ENCODE data around the gene AGMO. TPM values are rescaled to one million over a fixed set of nuclear protein-coding genes. Genes with fewer than 3 reads are reported as not detected.

Gene AGMO
- total RNA-seq, 1 experiment from 2014 or later = 0.11 TPM

DNA sequence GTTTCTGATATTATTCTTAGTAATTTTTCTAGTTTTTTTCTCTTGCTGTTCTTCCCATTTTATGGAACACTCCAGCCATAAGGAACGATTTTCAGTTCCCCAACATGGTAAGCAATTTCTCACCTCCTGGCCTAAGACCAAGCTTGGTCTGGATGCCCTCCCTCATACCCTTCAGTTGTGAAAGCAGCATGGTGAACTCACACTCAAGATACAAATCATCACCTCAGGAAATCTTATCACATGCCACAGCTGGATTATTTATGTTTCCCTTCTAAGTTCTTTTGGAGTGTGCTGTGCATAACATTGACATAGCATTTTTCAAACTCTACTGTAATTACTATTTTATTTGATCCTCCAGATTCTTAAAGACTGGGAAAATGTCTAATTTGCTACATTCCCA is 216.6 kb downstream of the AGMO start:
- no peak overlapping the region for H3K4me3 ChIP-seq (ENCODE audit: low read length)
- TF ChIP-seq EZH2phosphoT487 (IDR thresholded peaks at IDR 0.05; ENCODE audit: borderline replicate concordance, low read length) (no peak), EZH2 (IDR thresholded peaks at IDR 0.05; ENCODE audit: low read length, unreplicated experiment) (no peak)
- TF ChIP-seq, protein P1, sequence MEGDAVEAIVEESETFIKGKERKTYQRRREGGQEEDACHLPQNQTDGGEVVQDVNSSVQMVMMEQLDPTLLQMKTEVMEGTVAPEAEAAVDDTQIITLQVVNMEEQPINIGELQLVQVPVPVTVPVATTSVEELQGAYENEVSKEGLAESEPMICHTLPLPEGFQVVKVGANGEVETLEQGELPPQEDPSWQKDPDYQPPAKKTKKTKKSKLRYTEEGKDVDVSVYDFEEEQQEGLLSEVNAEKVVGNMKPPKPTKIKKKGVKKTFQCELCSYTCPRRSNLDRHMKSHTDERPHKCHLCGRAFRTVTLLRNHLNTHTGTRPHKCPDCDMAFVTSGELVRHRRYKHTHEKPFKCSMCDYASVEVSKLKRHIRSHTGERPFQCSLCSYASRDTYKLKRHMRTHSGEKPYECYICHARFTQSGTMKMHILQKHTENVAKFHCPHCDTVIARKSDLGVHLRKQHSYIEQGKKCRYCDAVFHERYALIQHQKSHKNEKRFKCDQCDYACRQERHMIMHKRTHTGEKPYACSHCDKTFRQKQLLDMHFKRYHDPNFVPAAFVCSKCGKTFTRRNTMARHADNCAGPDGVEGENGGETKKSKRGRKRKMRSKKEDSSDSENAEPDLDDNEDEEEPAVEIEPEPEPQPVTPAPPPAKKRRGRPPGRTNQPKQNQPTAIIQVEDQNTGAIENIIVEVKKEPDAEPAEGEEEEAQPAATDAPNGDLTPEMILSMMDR (conservative IDR thresholded peaks at IDR 0.05; ENCODE audit: low read depth, low read length) = no peak
- H3K79me2 ChIP-seq (ENCODE audit: low read length) = no peaks in the 10 kb centered on the region
- ATAC-seq (no peak), DNase-seq (no peak)
- H3K4me1 ChIP-seq (ENCODE audit: insufficient read depth, low read length) = no peaks in the 10 kb centered on the region
- H2AFZ ChIP-seq (ENCODE audit: low read length) = no peak overlapping the region
- POLR2A ChIA-PET (ENCODE audit: unreplicated experiment) = no interaction called here
- H3K9ac ChIP-seq (ENCODE audit: low read length) = no peak overlapping the region
- no peaks in the 10 kb centered on the region for H3K9me3 ChIP-seq (ENCODE audit: low read length)
- CTCF ChIA-PET = interaction anchor here (0.5 kb wide), 1 partner anchor 170 kb away, joined by 3 read pairs; no protein-coding TSS in a partner anchor
- H3K27ac ChIP-seq (ENCODE audit: low read length) = no peak overlapping the region
- no peaks in the 10 kb centered on the region for H4K20me1 ChIP-seq (ENCODE audit: low read length)
- H3K9me2 ChIP-seq (replicated peaks; ENCODE audit: low read length) = no peaks in the 10 kb centered on the region
- no TSS peak for BruUV-seq (replicated peaks)
- intact Hi-C loops (cut with micrococcal nuclease) = no loop called here
- H3K4me2 ChIP-seq (ENCODE audit: low read length) = no peak overlapping the region
- H3K27me3 ChIP-seq (ENCODE audit: low read length) = no peaks in the 10 kb centered on the region
- no peaks in the 10 kb centered on the region for H3K36me3 ChIP-seq (ENCODE audit: low read depth, low read length)
- no peaks in the 10 kb centered on the region for H3F3A ChIP-seq (ENCODE audit: low read length, unreplicated experiment)

DNA sequence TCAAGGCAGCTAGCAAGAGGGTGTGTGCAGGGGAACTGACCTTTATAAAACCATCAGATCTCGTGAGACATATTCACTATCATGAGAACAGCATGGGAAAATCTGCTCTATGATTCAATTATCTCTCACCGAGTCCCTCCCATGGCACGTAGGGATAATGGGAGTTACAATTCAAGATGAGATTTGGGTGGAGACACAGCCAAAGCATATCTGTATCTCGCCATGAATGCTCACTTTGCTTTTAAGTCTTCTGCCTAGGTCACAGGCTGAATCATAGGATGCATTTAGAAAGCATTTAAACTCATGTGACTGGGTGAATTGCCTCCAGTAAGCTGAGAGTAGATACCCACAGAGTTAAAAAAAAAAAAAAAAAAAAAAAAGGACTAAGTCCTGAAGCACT is 220.0 kb downstream of the AGMO start:
- ATAC-seq (no peak), DNase-seq (no peak)
- Histone ChIP-seq H3K9me3 (ENCODE audit: low read length) (no peaks in the 10 kb centered on the region), H3K4me1 (ENCODE audit: insufficient read depth, low read length) (no peaks in the 10 kb centered on the region), H3K4me3 (ENCODE audit: low read length) (no peak overlapping the region), H3K4me2 (ENCODE audit: low read length) (no peak overlapping the region), H3K36me3 (ENCODE audit: low read depth, low read length) (no peaks in the 10 kb centered on the region), H3K27ac (ENCODE audit: low read length) (no peak overlapping the region), H3F3A (ENCODE audit: low read length, unreplicated experiment) (no peaks in the 10 kb centered on the region), H3K9ac (ENCODE audit: low read length) (no peak overlapping the region), H4K20me1 (ENCODE audit: low read length) (no peaks in the 10 kb centered on the region), H3K27me3 (ENCODE audit: low read length) (no peaks in the 10 kb centered on the region), H3K79me2 (ENCODE audit: low read length) (no peaks in the 10 kb centered on the region), H3K9me2 (replicated peaks; ENCODE audit: low read length) (no peaks in the 10 kb centered on the region), H2AFZ (ENCODE audit: low read length) (no peak overlapping the region)
- ChIA-PET POLR2A (ENCODE audit: unreplicated experiment) (no interaction called here), CTCF (no interaction called here)
- intact Hi-C loops (cut with micrococcal nuclease) = no loop called here
- BruUV-seq (replicated peaks) = no TSS peak
- TF ChIP-seq EZH2 (IDR thresholded peaks at IDR 0.05; ENCODE audit: low read length, unreplicated experiment) = no peak
- TF ChIP-seq, protein P1 (conservative IDR thresholded peaks at IDR 0.05; ENCODE audit: low read depth, low read length) = no peak

DNA sequence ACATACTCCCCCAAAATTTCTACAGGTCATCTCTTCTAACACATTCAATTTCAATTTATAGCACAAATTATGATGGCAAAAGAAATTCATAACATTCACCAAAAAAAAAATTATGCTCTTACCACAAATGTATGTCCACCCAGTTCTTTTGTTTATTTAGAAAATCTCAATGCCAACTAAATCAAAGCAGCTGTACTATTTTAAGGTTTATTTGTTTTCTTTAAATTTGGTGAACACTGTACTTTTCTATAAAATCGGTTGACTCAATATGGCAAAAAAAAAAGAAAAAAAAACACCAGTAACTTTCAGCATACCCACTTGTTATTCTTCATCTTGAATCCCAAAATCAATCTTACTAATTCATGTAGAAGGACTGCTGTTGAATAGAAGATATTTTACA is 225.7 kb downstream of the AGMO start:
- Histone ChIP-seq H3K36me3 (ENCODE audit: low read depth, low read length) (no peaks in the 10 kb centered on the region), H3K4me1 (ENCODE audit: insufficient read depth, low read length) (no peaks in the 10 kb centered on the region), H3K9me3 (ENCODE audit: low read length) (no peaks in the 10 kb centered on the region), H4K20me1 (ENCODE audit: low read length) (no peaks in the 10 kb centered on the region), H3K79me2 (ENCODE audit: low read length) (no peaks in the 10 kb centered on the region), H3K27ac (ENCODE audit: low read length) (no peak overlapping the region), H3F3A (ENCODE audit: low read length, unreplicated experiment) (no peaks in the 10 kb centered on the region), H3K4me3 (ENCODE audit: low read length) (no peak overlapping the region), H3K9ac (ENCODE audit: low read length) (no peak overlapping the region), H3K9me2 (replicated peaks; ENCODE audit: low read length) (no peaks in the 10 kb centered on the region), H2AFZ (ENCODE audit: low read length) (no peak overlapping the region), H3K4me2 (ENCODE audit: low read length) (no peak overlapping the region), H3K27me3 (ENCODE audit: low read length) (no peaks in the 10 kb centered on the region)
- BruUV-seq (replicated peaks) = no TSS peak
- intact Hi-C loops (cut with micrococcal nuclease) = no loop called here
- CTCF ChIA-PET = no interaction called here
- ATAC-seq = no peak
- no peak for DNase-seq
- TF ChIP-seq EZH2 (IDR thresholded peaks at IDR 0.05; ENCODE audit: low read length, unreplicated experiment) = no peak
- TF ChIP-seq EZH2phosphoT487 (IDR thresholded peaks at IDR 0.05; ENCODE audit: borderline replicate concordance, low read length) = no peak
- TF ChIP-seq, protein P1 (conservative IDR thresholded peaks at IDR 0.05; ENCODE audit: low read depth, low read length) = no peak
- POLR2A ChIA-PET (ENCODE audit: unreplicated experiment) = no interaction called here

All from PC-3 (cell line).